GM19351 (cell line): ENCODE measurements around the gene PEAK1.
A peak's percentile ranks its signal among the peaks of the same experiment; 100 is the strongest.

Experiments
- ATAC-seq: cut with Tn5 transposase; IDR thresholded peaks from one replicate; pipeline ENCODE4 v1.9.1; 2021; ENCODE audit warnings: mild to moderate bottlenecking, moderate library complexity; ENCODE audit not compliant: unreplicated experiment

The PEAK1 gene

DNA sequence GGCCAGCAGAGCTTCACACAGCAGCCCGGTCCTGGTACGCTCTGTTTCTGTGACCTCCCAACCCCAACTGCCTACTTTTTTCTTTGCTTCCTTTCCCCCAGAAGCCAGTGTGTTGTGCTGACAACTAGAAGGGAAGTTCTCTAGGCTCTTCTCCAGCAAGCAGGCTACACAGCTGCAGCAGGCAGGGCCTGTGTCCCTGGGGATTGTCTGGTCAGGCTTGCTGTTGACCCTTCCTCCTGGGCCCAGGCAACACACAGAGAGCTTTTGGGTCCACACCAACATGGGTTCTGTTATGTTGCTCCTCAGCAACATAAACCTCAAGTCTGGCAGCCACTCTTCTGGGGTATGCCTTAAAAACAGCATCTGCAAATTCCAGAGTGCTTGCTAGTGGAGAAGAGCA is 312.8 kb downstream of the PEAK1 start:
- no peak for ATAC-seq

DNA sequence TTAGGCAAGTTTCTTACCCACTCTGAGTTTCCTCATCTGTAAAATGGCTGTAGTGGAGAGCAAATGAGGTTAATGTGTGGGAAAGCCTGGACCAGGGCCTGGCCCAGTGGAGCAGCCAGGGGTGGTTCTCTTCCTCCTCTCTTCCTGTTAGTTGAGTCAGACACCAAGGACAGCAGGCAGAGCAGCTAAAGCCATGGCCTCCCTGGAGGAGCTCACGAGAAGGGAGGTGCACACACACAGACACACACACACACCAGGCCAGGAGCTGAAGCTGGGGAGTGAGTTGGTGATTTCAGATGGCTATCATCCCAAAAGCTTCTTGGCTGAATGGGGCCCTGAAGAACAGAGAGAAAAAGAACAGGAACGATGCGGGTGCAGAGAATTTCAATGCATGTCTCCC is 315.7 kb downstream of the PEAK1 start:
- ATAC-seq: no peak

- ATAC-seq: no peak
These were observed 320.0 kb downstream of the PEAK1 start for GRCh38 chr15:77099741-77100463.

- no peak for ATAC-seq
These were observed 321.3 kb downstream of the PEAK1 start for GRCh38 chr15:77098572-77098971.

DNA sequence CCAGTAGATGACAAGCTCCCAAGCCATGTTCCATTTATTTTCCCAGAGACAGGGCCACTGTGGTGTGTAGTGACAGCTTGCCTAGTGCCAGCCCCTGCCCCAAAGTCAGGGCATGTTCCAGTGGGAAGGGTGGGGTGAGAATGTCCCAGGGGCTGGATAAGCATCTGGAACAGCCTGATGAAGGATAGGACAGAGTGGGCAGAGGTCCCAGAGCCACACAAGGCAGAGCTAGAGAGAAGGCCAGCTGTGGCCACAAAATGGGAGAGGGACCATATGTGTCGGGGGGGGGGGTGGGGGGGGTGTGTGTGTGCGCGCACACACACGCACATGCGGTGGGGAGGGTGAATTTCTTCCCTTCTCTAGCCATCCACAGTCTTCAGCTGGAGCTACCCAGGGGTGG is 322.0 kb downstream of the PEAK1 start:
- ATAC-seq: no peak

GRCh38 chr15:77097248-77097721 is 322.6 kb downstream of the PEAK1 start:
- ATAC-seq: no peak

DNA sequence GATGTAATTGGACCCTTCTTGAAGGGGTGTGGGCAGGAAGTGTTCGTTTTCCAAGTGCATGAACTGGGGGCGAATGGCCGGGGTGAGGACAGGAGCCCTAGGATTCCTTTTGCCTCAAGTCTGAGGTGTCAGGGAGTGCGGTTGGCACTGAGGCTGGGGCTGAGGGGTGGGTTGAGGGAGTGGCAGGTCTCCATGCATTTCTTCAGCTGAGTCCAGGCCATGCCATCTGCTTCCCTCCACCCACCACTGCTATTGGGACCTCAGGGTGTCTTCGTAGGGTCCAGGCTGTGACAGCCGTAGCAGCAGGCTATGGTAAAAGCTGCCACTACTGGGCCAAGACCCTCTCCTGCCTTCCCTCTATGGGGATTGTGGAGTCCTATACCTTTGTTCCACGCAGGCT is 323.4 kb downstream of the PEAK1 start:
- no peak for ATAC-seq

GRCh38 chr15:77096138-77096537 is 323.8 kb downstream of the PEAK1 start:
- ATAC-seq: no peak

GRCh38 chr15:77094397-77095030 is 325.4 kb downstream of the PEAK1 start:
- no peak for ATAC-seq

DNA sequence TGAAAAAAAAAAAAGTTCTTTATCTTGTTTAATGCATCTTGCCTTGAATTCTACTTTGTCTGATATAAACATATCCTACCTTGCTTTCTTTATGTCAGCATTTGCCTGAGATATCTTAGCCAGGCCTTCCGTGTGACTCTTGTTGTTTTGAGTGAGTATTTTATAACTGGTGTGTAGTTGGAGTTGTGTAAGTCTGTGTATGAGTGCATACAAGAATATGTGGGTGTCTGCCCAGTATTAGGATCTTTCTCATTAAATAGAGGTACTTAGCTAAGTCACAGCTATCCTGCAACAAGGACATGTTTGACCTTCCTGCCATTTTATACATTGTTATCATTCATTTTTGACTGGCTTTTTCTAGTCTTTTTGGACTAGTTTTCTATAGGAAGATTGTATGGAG is 326.5 kb downstream of the PEAK1 start:
- no peak for ATAC-seq

DNA sequence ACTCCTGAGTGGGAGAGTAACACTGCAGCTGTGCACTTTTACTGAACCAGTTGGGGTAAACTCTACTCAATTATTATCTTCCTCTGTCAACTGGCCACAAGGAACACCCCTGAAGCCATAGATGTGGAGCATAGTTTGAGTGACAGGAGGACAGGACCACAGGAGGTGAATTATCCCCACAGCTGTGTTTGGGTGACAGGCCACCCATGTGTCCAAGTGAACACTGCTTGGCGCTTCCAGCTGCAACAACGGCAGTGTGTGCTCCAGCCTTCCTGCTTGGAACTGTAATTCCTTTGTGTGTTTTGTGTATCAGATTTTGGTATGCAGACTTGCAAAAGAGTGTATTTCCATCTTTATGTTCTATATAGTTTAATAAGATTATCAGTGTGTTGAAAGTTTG is 328.8 kb downstream of the PEAK1 start:
- no peak for ATAC-seq

GRCh38 chr15:77087213-77087612 is 332.7 kb downstream of the PEAK1 start:
- ATAC-seq: no peak

- ATAC-seq: no peak
These were observed 334.6 kb downstream of the PEAK1 start for GRCh38 chr15:77085297-77085696.

DNA sequence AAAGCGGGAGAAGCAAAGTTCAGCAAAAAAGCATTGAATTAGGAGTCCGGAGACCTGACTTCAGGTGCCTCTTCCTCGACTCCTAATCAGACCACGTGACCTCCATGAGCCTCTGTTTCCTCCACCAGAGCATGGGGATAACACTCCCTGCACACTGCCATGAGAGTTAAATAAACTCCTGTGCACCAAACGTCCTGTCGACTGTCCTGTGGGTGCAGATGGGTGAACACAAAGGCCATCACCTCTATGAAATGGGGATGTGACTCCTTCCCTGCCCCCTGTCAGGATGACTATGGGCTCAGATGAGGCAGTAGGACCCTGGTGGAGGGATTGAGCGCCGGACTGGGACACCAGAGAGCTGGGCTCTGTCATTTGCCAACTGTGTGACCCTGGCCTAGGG is 335.5 kb downstream of the PEAK1 start:
- ATAC-seq: no peak

DNA sequence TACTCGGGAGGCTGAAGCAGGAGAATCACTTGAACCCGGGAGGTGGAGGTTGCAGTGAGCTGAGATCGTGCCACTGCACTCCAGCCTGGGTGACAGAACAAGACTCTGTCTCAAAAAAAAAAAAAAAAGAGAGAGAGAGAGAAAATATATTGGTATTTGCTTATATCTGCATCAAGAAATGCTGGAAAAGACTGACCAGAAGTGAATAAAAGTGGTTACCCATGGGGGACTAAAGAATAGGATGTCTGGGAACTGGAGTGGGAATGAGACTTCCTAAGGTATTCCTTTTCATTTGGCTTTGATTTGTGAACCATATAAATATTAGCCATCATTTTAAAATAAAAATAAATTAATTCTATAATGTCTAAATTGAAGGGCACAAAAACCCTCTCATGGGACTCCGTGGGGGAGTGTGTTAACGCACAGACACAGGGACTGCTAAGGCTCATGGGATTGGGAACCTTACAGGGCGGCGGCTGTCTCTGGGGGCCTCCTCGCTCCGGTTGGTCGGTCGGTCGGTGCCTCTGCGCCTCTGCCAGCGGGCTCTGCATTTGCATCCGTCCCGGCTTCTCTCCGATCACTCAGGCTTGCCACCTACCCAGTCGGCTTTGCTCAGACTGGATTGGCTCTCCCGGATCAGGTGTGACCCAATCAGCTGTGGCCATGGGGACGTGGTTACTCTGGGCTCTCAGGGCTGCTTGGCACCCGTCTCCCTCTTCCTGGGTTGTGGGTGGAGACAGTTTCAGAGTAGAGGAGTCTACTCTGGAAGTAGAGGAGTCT is 336.3 kb downstream of the PEAK1 start:
- ATAC-seq: peak; percentile 79

GRCh38 chr15:77081971-77082370 is 337.9 kb downstream of the PEAK1 start:
- ATAC-seq: no peak

GRCh38 chr15:77076323-77076915 is 343.5 kb downstream of the PEAK1 start:
- ATAC-seq: no peak

- no peak for ATAC-seq
These were observed 344.4 kb downstream of the PEAK1 start for GRCh38 chr15:77075528-77075927.

- ATAC-seq: no peak
These were observed 345.6 kb downstream of the PEAK1 start for GRCh38 chr15:77074350-77074749.

- no peak for ATAC-seq
These were observed 348.3 kb downstream of the PEAK1 start for GRCh38 chr15:77071305-77072223.
